HEK293T (cell line): ENCODE measurements around the gene EIF4G3.

Source experiments
- ARNT ChIP-seq: fragments of 450-650 bp; IDR thresholded peaks from 2 replicates; pipeline ENCODE4 v1.6.1; 2017; ENCODE audit warnings: mild to moderate bottlenecking
- BHLHE40 ChIP-seq: fragments of 450-650 bp; IDR thresholded peaks from 2 replicates; pipeline ENCODE4 v1.6.1; 2016; ENCODE audit warnings: mild to moderate bottlenecking, moderate library complexity, borderline replicate concordance
- CTBP1 ChIP-seq: fragments of 450-650 bp; IDR thresholded peaks from 2 replicates; pipeline ENCODE4 v1.6.1; 2016; ENCODE audit warnings: borderline replicate concordance
- FOXA1 ChIP-seq: fragments of 450-650 bp; IDR thresholded peaks from 2 replicates; pipeline ENCODE4 v1.6.1; 2016; ENCODE audit warnings: mild to moderate bottlenecking
- FOXK2 ChIP-seq: fragments of 450-650 bp; IDR thresholded peaks from 2 replicates; pipeline ENCODE4 v1.6.1; 2016; ENCODE audit warnings: mild to moderate bottlenecking
- FOXM1 ChIP-seq: fragments of 450-650 bp; IDR thresholded peaks from 2 replicates; pipeline ENCODE4 v1.6.1; 2017; ENCODE audit warnings: mild to moderate bottlenecking, borderline replicate concordance
- HDGF ChIP-seq: fragments of 450-650 bp; IDR thresholded peaks from 2 replicates; pipeline ENCODE4 v1.6.1; 2017; ENCODE audit warnings: antibody characterized with exemption, borderline replicate concordance
- L3MBTL2 ChIP-seq: fragments of 450-650 bp; conservative IDR thresholded peaks from 2 replicates; pipeline ENCODE4 v1.6.1; 2016; ENCODE audit warnings: mild to moderate bottlenecking
- SP1 ChIP-seq: fragments of 450-650 bp; IDR thresholded peaks from 2 replicates; pipeline ENCODE4 v1.6.1; 2017
- SUZ12 ChIP-seq: fragments of 450-650 bp; IDR thresholded peaks from 2 replicates; pipeline ENCODE4 v1.6.1; 2016; ENCODE audit warnings: mild to moderate bottlenecking
- TARDBP ChIP-seq: fragments of 450-650 bp; IDR thresholded peaks from 2 replicates; pipeline ENCODE4 v1.6.1; 2016

GRCh38 chr1:20899154-20899972 is 277.3 kb downstream of the EIF4G3 start:
- TF ChIP-seq SUZ12 (no peak), FOXK2 (no peak), CTBP1 (no peak), TARDBP (no peak), FOXM1 (no peak), FOXA1 (no peak), HDGF (no peak), BHLHE40 (no peak), ARNT (no peak), SP1 (no peak), L3MBTL2 (no peak)
